Fibroblast of skin of left quadriceps (primary cell): ENCODE data around the gene CMYA5.
"Not testable (repeated sequence)": the region's sequence is repeated elsewhere in the genome, so short reads cannot be mapped to it uniquely, and the experiment has no call there.

ENCODE experiments used
- DNase-seq, 2 experiments: peaks; one replicate each; pipeline ENCODE4 v3.0.0-alpha.2; 2013; ENCODE audit warnings: low read depth in 2 of 2

The CMYA5 gene

GRCh38 chr5:79689541-79690466 is at the start of gene CMYA5:
Gene CMYA5 (plus strand): TSS chr5:79689836. CDS start chr5:79689908, 72 bp downstream.
- no peak for DNase-seq

GRCh38 chr5:79640571-79641055 is 49.0 kb upstream of the CMYA5 start:
- no peak for DNase-seq

- no peak for DNase-seq
Observed at GRCh38 chr5:79641414-79641813, 48.2 kb upstream of the CMYA5 start.

GRCh38 chr5:79642210-79642609 is 47.4 kb upstream of the CMYA5 start:
- DNase-seq, result no peak

- DNase-seq, result no peak
Observed at GRCh38 chr5:79653843-79654242, 35.8 kb upstream of the CMYA5 start.

GRCh38 chr5:79663212-79663611 is 26.4 kb upstream of the CMYA5 start:
- no peak for DNase-seq

GRCh38 chr5:79666758-79667157 is 22.9 kb upstream of the CMYA5 start:
- no peak for DNase-seq

GRCh38 chr5:79672392-79672791 is 17.2 kb upstream of the CMYA5 start:
- no peak for DNase-seq

- not testable (repeated sequence) for DNase-seq
Observed at GRCh38 chr5:79676354-79676753, 13.3 kb upstream of the CMYA5 start.

GRCh38 chr5:79682102-79682501 is 7.5 kb upstream of the CMYA5 start:
- DNase-seq, result not testable (repeated sequence)

GRCh38 chr5:79684782-79685181 is 4.9 kb upstream of the CMYA5 start:
- no peak for DNase-seq

- DNase-seq, result no peak
Observed at GRCh38 chr5:79685627-79686026, 4.0 kb upstream of the CMYA5 start.

GRCh38 chr5:79686799-79687198 is 2.8 kb upstream of the CMYA5 start:
- no peak for DNase-seq

- DNase-seq, result no peak
Observed at GRCh38 chr5:79687889-79688288, 1.7 kb upstream of the CMYA5 start.

- no peak for DNase-seq
Observed at GRCh38 chr5:79691007-79691406, 1.4 kb downstream of the CMYA5 start.

GRCh38 chr5:79692596-79692995 is 3.0 kb downstream of the CMYA5 start:
- DNase-seq, result no peak

- DNase-seq, result no peak
Observed at GRCh38 chr5:79694183-79694582, 4.5 kb downstream of the CMYA5 start.

- DNase-seq, result no peak
Observed at GRCh38 chr5:79694652-79695051, 5.0 kb downstream of the CMYA5 start.

- no peak for DNase-seq
Observed at GRCh38 chr5:79695526-79695925, 5.9 kb downstream of the CMYA5 start.

- no peak for DNase-seq
Observed at GRCh38 chr5:79697222-79698170, 7.9 kb downstream of the CMYA5 start.

- DNase-seq, result no peak
Observed at GRCh38 chr5:79699763-79700400, 10.2 kb downstream of the CMYA5 start.
